ENCODE measurements around the gene GPR157.

GRCh38 chr1:9088807-9089206 lies 40.1 kb downstream of the GPR157 start:
- TF ChIP-seq POLR2AphosphoS5 (IDR thresholded peaks at IDR 0.05; ENCODE audit: insufficient read depth in 1 of 2, low read depth in 1 of 2) (no peak), CTCF (IDR thresholded peaks at IDR 0.05) (no peak)

Data from vagina (tissue), 2 donors.